SK-N-SH treated with all-trans-retinoic acid at 6 μM for 48 hours (cell line): ENCODE results near the gene FBXL16.

Experiments
- ATAC-seq: fragments of 200-7000 bp; cut with Tn5 transposase; 3 replicates; pipeline ENCODE4 v1.9.1; 2020; ENCODE audit warnings: mild to moderate bottlenecking, moderate library complexity
- ARNTL ChIP-seq: fragments of 450-650 bp; formaldehyde crosslinking; IDR thresholded peaks from 2 replicates; pipeline ENCODE4 v1.5.0; 2020; ENCODE audit warnings: low read depth, mild to moderate bottlenecking, moderate library complexity, borderline replicate concordance
- CREB5 ChIP-seq: fragments of 250-450 bp; sonication (Bioruptor Pico); IDR thresholded peaks from 2 replicates; pipeline ENCODE4 v1.5.1; 2020; ENCODE audit warnings: low read depth, mild to moderate bottlenecking, moderate library complexity
- CSDC2 ChIP-seq: fragments of 250-450 bp; sonication (Bioruptor Pico); IDR thresholded peaks from 2 replicates; pipeline ENCODE4 v1.5.0; 2020; ENCODE audit warnings: mild to moderate bottlenecking, moderate library complexity
- CSRNP3 ChIP-seq: fragments of 250-450 bp; sonication (Bioruptor Pico); IDR thresholded peaks from 2 replicates; pipeline ENCODE4 v1.5.1; 2021; ENCODE audit warnings: mild to moderate bottlenecking, moderate library complexity
- ESRRG ChIP-seq: fragments of 250-450 bp; sonication (Bioruptor Pico); IDR thresholded peaks from 2 replicates; pipeline ENCODE4 v1.6.1; 2021; ENCODE audit warnings: mild to moderate bottlenecking
- GLIS3 ChIP-seq: fragments of 250-450 bp; sonication (Bioruptor Pico); IDR thresholded peaks from 2 replicates; pipeline ENCODE4 v1.5.0; 2020; ENCODE audit warnings: mild to moderate bottlenecking, moderate library complexity
- ISL1 ChIP-seq: fragments of 250-450 bp; sonication (Bioruptor Pico); IDR thresholded peaks from 2 replicates; pipeline ENCODE4 v2.1.2; 2022; ENCODE audit warnings: mild to moderate bottlenecking, moderate library complexity
- POU6F1 ChIP-seq: fragments of 250-450 bp; sonication (Bioruptor Pico); IDR thresholded peaks from 2 replicates; pipeline ENCODE4 v1.8.0; 2021; ENCODE audit warnings: low read depth, mild to moderate bottlenecking, moderate library complexity, borderline replicate concordance
- RARB ChIP-seq: fragments of 250-450 bp; sonication (Bioruptor Pico); IDR thresholded peaks from 2 replicates; pipeline ENCODE4 v1.8.0; 2021; ENCODE audit warnings: mild to moderate bottlenecking, moderate library complexity
- SNAI2 ChIP-seq: fragments of 250-450 bp; sonication (Bioruptor Pico); IDR thresholded peaks from 2 replicates; pipeline ENCODE4 v1.5.0; 2020; ENCODE audit warnings: mild to moderate bottlenecking, moderate library complexity
- TOX ChIP-seq: fragments of 250-450 bp; sonication (Bioruptor Pico); IDR thresholded peaks from 2 replicates; pipeline ENCODE4 v1.8.0; 2021; ENCODE audit warnings: mild to moderate bottlenecking, moderate library complexity, borderline replicate concordance
- ZC3H10 ChIP-seq: fragments of 250-450 bp; sonication (Bioruptor Pico); IDR thresholded peaks from 2 replicates; pipeline ENCODE4 v1.5.1; 2021; ENCODE audit warnings: mild to moderate bottlenecking, moderate library complexity
- ZFP3 ChIP-seq: fragments of 250-450 bp; sonication (Bioruptor Pico); IDR thresholded peaks from 2 replicates; pipeline ENCODE4 v1.5.0; 2020; ENCODE audit warnings: mild to moderate bottlenecking, moderate library complexity
- ZFP30 ChIP-seq: fragments of 450-650 bp; formaldehyde crosslinking; IDR thresholded peaks from 2 replicates; pipeline ENCODE4 v1.5.0; 2022; ENCODE audit warnings: mild to moderate bottlenecking, moderate library complexity
- ZNF565 ChIP-seq: fragments of 450-650 bp; formaldehyde crosslinking; conservative IDR thresholded peaks from 2 replicates; pipeline ENCODE4 v1.5.0; 2020; ENCODE audit warnings: low read depth, mild to moderate bottlenecking, moderate library complexity
- ZNF70 ChIP-seq: fragments of 450-650 bp; formaldehyde crosslinking; IDR thresholded peaks from 2 replicates; pipeline ENCODE4 v1.5.0; 2020; ENCODE audit warnings: mild to moderate bottlenecking, moderate library complexity
- TF ChIP-seq, protein P1 (sequence below): fragments of 250-450 bp; sonication (Bioruptor Pico); IDR thresholded peaks from 2 replicates; pipeline ENCODE4 v1.8.0; 2020; ENCODE audit warnings: mild to moderate bottlenecking, moderate library complexity, borderline replicate concordance

FBXL16 gene

GRCh38 chr16:684961-685696, 20.5 kb downstream of the FBXL16 start:
- no peak for TF ChIP-seq ESRRG (CRISPR knock-in tag)
- no peak for TF ChIP-seq ZNF565
- no peak for TF ChIP-seq ZFP30 (CRISPR knock-in tag)
- no peak for TF ChIP-seq RARB (CRISPR knock-in tag)
- TF ChIP-seq GLIS3 (CRISPR knock-in tag), result no peak
- no peak for TF ChIP-seq TOX
- TF ChIP-seq ZC3H10 (CRISPR knock-in tag), result no peak
- no peak for TF ChIP-seq CSDC2 (CRISPR knock-in tag)

GRCh38 chr16:684071-684794, 21.4 kb downstream of the FBXL16 start, which contains the start of gene JMJD8:
JMJD8 (minus strand) TSS chr16:684334; CDS start chr16:684319, 15 bp downstream.
- peak; percentile 68 for ATAC-seq
- TF ChIP-seq ZFP3, result no peak
- no peak for TF ChIP-seq RARB (CRISPR knock-in tag)
- 0 out of 2 replicates have a peak, but pooled peaks have one; percentile 41 for TF ChIP-seq ZC3H10 (CRISPR knock-in tag)
- no peak for TF ChIP-seq CREB5 (CRISPR knock-in tag)

More at GRCh38 chr16:684961-685696, 20.5 kb downstream of the FBXL16 start:
- ATAC-seq, result no peak

- TF ChIP-seq ESRRG (CRISPR knock-in tag), result no peak
- no peak for TF ChIP-seq CSRNP3
- no peak; the same call in 1 of the 2 replicates for TF ChIP-seq RARB (CRISPR knock-in tag)
- no peak for TF ChIP-seq GLIS3 (CRISPR knock-in tag)
- no peak for TF ChIP-seq ZFP30 (CRISPR knock-in tag)
- TF ChIP-seq ARNTL (CRISPR knock-in tag), result no peak
- no peak for TF ChIP-seq CREB5 (CRISPR knock-in tag)
- no peak for ATAC-seq
These were observed 22.1 kb downstream of the FBXL16 start for GRCh38 chr16:683396-684070.

- no peak for ATAC-seq
- TF ChIP-seq ISL1, result no peak
- no peak for TF ChIP-seq ZNF565
- TF ChIP-seq ARNTL (CRISPR knock-in tag), result no peak
- TF ChIP-seq SNAI2 (CRISPR knock-in tag), result no peak
- TF ChIP-seq ZFP30 (CRISPR knock-in tag), result no peak
- TF ChIP-seq ZC3H10 (CRISPR knock-in tag), result no peak
- TF ChIP-seq, protein P1, sequence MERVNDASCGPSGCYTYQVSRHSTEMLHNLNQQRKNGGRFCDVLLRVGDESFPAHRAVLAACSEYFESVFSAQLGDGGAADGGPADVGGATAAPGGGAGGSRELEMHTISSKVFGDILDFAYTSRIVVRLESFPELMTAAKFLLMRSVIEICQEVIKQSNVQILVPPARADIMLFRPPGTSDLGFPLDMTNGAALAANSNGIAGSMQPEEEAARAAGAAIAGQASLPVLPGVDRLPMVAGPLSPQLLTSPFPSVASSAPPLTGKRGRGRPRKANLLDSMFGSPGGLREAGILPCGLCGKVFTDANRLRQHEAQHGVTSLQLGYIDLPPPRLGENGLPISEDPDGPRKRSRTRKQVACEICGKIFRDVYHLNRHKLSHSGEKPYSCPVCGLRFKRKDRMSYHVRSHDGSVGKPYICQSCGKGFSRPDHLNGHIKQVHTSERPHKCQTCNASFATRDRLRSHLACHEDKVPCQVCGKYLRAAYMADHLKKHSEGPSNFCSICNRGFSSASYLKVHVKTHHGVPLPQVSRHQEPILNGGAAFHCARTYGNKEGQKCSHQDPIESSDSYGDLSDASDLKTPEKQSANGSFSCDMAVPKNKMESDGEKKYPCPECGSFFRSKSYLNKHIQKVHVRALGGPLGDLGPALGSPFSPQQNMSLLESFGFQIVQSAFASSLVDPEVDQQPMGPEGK (CRISPR knock-in tag), result no peak
- TF ChIP-seq ZNF70 (CRISPR knock-in tag), result no peak
- TF ChIP-seq CSDC2 (CRISPR knock-in tag), result no peak
- no peak for TF ChIP-seq POU6F1
- TF ChIP-seq, all 23 proteins: peak for 0
These were observed 22.9 kb downstream of the FBXL16 start for GRCh38 chr16:682493-683395.
